Measurements from ENCODE around the gene MED13L. TPM values are rescaled to one million over a fixed set of nuclear protein-coding genes. Genes with fewer than 3 reads are reported as not detected.

Gene MED13L
- 100 to 1,000 TPM; 127 to 198 (median 168) TPM for total RNA-seq
- 10 to 100 TPM; 47.8 to 73.5 TPM for polyA plus RNA-seq
- long read RNA-seq, donor 1, partial matches to known transcripts = 9 of 20 reads
- long read RNA-seq, donor 1, other reads (novel, unspliced or antisense) = 10 of 20 reads
- long read RNA-seq, donor 2, full-length matches to known transcripts = 5 of 5 reads
- long read RNA-seq, donor 2, partial matches to known transcripts = 0 of 5 reads
- long read RNA-seq, donor 2, other reads (novel, unspliced or antisense) = 0 of 5 reads
- long read RNA-seq, donor 3, full-length matches to known transcripts = 3 of 37 reads
- long read RNA-seq, donor 3, partial matches to known transcripts = 30 of 37 reads
- long read RNA-seq, donor 3, other reads (novel, unspliced or antisense) = 4 of 37 reads

DNA sequence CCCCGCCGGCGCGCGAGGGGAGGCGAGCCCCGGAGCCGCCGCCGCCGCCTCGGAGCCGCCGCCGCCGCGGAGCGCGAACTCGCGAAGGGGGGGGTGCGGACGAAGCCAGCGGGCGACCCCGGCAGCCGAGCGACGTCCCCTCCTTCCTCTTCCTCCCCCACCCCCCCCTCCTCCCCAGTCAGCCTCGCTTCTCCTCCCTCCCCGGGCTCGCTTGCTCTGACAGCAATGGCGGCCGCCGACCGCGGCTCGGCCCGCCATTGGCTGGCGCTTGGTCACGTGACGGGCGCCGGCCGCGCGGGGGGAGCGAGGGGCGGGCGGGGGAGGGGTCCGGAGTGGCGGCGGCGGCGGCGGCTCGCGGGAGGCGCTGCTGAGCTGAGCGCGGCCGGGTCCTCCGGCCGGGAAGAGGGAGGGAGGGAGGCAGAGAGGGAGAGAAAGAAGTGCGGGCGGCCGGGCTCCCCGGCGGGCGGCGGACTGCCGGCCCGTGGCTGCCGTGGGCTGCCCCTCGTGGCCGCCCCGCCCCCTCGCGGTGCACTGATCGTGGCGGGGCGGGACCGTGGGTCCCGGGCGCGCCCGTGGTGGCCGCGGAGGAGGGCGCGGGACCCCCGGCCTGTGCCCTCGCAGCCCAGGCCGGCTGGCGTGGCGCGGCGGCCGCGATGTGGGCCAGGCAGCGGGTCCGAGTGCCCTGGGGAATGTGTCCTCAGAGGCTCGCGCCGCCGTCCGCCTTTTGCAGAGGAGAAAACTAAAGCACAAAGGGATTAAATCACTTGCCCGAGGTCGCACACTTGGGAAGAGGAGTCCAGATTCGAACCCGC, at the start of gene MED13L:
TSS of gene MED13L (minus strand) at position 227 of the 812 bp plus-strand sequence. CDS start 562 bp downstream, outside the sequence.
- H3K27ac ChIP-seq = peak within 1 kb of the TSS; percentile 82 to 96
- H3K4me1 ChIP-seq (ENCODE audit: insufficient read depth) = peaks cover 2% of the 10 kb centered on the region
- intact Hi-C loops (cut with DNase I) = loop anchor here in 3 of 4 donors (2.0 to 10.0 kb wide), 5 partner anchors 147 to 323 kb away; no protein-coding TSS in a partner anchor
- H3K4me3 ChIP-seq = peak within 1 kb of the TSS; percentile 78
- H3K27me3 ChIP-seq = no peaks in the 10 kb centered on the region
- 0 to 1% (median 1%) methylated on average over 38 to 110 of the region's 111 CpGs for WGBS, 3 donors
- DNase-seq = peak; percentile 88 to 94 (median 93)
- TF ChIP-seq, protein P1, sequence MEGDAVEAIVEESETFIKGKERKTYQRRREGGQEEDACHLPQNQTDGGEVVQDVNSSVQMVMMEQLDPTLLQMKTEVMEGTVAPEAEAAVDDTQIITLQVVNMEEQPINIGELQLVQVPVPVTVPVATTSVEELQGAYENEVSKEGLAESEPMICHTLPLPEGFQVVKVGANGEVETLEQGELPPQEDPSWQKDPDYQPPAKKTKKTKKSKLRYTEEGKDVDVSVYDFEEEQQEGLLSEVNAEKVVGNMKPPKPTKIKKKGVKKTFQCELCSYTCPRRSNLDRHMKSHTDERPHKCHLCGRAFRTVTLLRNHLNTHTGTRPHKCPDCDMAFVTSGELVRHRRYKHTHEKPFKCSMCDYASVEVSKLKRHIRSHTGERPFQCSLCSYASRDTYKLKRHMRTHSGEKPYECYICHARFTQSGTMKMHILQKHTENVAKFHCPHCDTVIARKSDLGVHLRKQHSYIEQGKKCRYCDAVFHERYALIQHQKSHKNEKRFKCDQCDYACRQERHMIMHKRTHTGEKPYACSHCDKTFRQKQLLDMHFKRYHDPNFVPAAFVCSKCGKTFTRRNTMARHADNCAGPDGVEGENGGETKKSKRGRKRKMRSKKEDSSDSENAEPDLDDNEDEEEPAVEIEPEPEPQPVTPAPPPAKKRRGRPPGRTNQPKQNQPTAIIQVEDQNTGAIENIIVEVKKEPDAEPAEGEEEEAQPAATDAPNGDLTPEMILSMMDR (IDR thresholded peaks at IDR 0.05) = peak in 2 of 3 donors; percentile 42 to 54
- TF ChIP-seq EP300 (IDR thresholded peaks at IDR 0.05) (no peak), POLR2A (IDR thresholded peaks at IDR 0.05) (peak; percentile 38)
- no peaks in the 10 kb centered on the region for H3K36me3 ChIP-seq
- no peaks in the 10 kb centered on the region for H3K9me3 ChIP-seq

DNA sequence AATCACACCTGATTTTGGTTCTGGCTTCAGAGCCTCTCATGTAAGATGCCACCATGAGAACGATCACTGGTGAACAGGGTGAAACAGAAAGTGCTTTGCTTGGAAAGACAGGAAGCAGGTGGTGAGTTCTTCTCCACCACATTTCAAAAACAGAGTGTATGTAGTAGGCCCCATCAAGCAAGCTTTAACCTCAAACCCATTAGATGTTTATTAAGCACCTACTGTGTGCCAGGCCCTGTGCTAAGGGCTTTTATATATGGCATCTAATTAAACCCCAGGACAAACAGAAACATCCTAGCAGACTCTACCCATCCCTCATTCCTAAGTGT, 47.8 kb upstream of the MED13L start:
- 71 to 79% (median 76%) methylated on average over 1 of the region's 1 CpG for WGBS, 3 donors
- H3K27ac ChIP-seq = no peak overlapping the region
- intact Hi-C loops (cut with DNase I) = no loop called here
- no peak for DNase-seq
- H3K4me1 ChIP-seq (ENCODE audit: insufficient read depth) = peaks cover 2% of the 10 kb centered on the region
- no peak overlapping the region for H3K4me3 ChIP-seq
- TF ChIP-seq EP300 (IDR thresholded peaks at IDR 0.05) (no peak), POLR2A (IDR thresholded peaks at IDR 0.05) (no peak)
- TF ChIP-seq, protein P1 (IDR thresholded peaks at IDR 0.05) = no peak
- H3K9me3 ChIP-seq = no peaks in the 10 kb centered on the region
- no peaks in the 10 kb centered on the region for H3K36me3 ChIP-seq
- no peaks in the 10 kb centered on the region for H3K27me3 ChIP-seq

DNA sequence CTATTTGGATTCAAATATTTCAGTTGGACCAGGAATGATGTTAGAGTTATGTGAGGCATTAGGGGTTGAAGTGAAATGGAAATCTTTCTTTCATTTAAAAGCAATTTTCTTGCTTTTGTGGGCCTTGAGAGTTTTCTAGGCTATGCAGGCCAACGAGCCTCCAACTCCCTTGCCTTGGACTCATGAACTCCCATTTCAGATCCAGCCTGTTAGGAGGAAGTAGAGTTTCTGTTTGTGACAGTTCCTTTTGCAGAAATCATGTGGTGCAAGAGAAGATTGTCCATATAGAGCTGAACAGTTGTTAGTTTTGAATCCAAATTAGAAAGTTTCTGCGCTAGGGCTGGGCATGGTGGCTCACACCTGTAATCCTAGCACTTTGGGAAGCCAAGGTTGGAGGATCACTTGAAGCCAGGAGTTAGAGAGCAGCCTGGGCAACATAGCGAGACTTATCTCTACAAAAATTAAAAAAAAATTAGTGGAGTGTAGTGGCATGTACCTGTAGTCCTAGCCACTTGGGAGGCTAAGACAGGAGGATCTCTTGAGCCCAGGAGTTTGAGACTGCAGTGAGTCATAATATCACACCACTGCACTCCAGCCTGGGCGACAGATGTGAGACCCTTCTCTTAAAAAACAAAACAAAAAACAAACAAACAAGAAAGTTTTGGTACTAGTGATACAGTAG, 47.3 kb upstream of the MED13L start:
- H3K27me3 ChIP-seq = no peaks in the 10 kb centered on the region
- H3K9me3 ChIP-seq = no peaks in the 10 kb centered on the region
- H3K4me1 ChIP-seq (ENCODE audit: insufficient read depth) = peaks cover 4% of the 10 kb centered on the region
- no peak for DNase-seq
- intact Hi-C loops (cut with DNase I) = no loop called here
- H3K36me3 ChIP-seq = no peaks in the 10 kb centered on the region
- TF ChIP-seq EP300 (IDR thresholded peaks at IDR 0.05) (no peak), POLR2A (IDR thresholded peaks at IDR 0.05) (no peak)
- TF ChIP-seq, protein P1 (IDR thresholded peaks at IDR 0.05) = no peak
- WGBS, 3 donors = 71 to 76% (median 73%) methylated on average over 4 of the region's 4 CpGs
- no peak overlapping the region for H3K27ac ChIP-seq
- no peak overlapping the region for H3K4me3 ChIP-seq
